Ishikawa (cell line): ENCODE measurements around the gene KLF14.

Experiments
- CREB1 ChIP-seq: IDR thresholded peaks from 2 replicates; pipeline ENCODE4 v1.6.1; 2012; ENCODE audit warnings: low read depth
- EP300 ChIP-seq: IDR thresholded peaks from 2 replicates; pipeline ENCODE4 v1.6.1; 2012; ENCODE audit warnings: borderline replicate concordance
- FOXM1 ChIP-seq: IDR thresholded peaks from 2 replicates; pipeline ENCODE4 v1.6.1; 2012; ENCODE audit warnings: low read depth, borderline replicate concordance
- MAX ChIP-seq: IDR thresholded peaks from 2 replicates; pipeline ENCODE4 v1.6.1; 2012
- RAD21 ChIP-seq: IDR thresholded peaks from 2 replicates; pipeline ENCODE4 v1.6.1; 2012; ENCODE audit warnings: low read depth
- REST ChIP-seq: IDR thresholded peaks from 2 replicates; pipeline ENCODE4 v1.6.1; 2012; ENCODE audit warnings: low read depth, mild to moderate bottlenecking
- TEAD4 ChIP-seq: IDR thresholded peaks from 2 replicates; pipeline ENCODE4 v1.6.1; 2012
- USF1 ChIP-seq: IDR thresholded peaks from 2 replicates; pipeline ENCODE4 v1.6.1; 2012
- YY1 ChIP-seq: IDR thresholded peaks from 2 replicates; pipeline ENCODE4 v1.6.1; 2012; ENCODE audit warnings: low read depth
- ZBTB7A ChIP-seq: IDR thresholded peaks from 2 replicates; pipeline ENCODE4 v1.6.1; 2012; ENCODE audit warnings: low read depth

- TF ChIP-seq FOXM1 (no peak), TEAD4 (no peak), REST (no peak), USF1 (no peak), ZBTB7A (no peak), MAX (no peak), YY1 (no peak), CREB1 (no peak), EP300 (no peak), RAD21 (no peak)
These were observed 14.8 kb upstream of the KLF14 start for GRCh38 chr7:130748531-130749389.
